ENCODE data around the gene RARG.

RARG gene

GRCh38 chr12:53231921-53232645, at the start of gene RARG:
RARG (minus strand) TSS chr12:53232209; CDS start chr12:53227545, 4,664 bp downstream.
- peak; percentile 66 for DNase-seq

- DNase-seq = no peak
Observed at GRCh38 chr12:53279888-53280498, 48.0 kb upstream of the RARG start.

GRCh38 chr12:53279283-53279869, 47.4 kb upstream of the RARG start:
- DNase-seq = no peak

- no peak for DNase-seq
Observed at GRCh38 chr12:53277981-53278380, 46.0 kb upstream of the RARG start.

- no peak for DNase-seq
Observed at GRCh38 chr12:53276511-53276910, 44.5 kb upstream of the RARG start.

- no peak for DNase-seq
Observed at GRCh38 chr12:53274445-53274844, 42.4 kb upstream of the RARG start.

GRCh38 chr12:53268630-53269562, 36.9 kb upstream of the RARG start:
- no peak for DNase-seq

GRCh38 chr12:53267999-53268629, 36.1 kb upstream of the RARG start, which contains the start of gene ESPL1:
ESPL1 (plus strand) TSS chr12:53268299; CDS start chr12:53268767, 468 bp downstream.
- DNase-seq = peak; percentile 93

- DNase-seq = peak; percentile 21
Observed at GRCh38 chr12:53267306-53267998, 35.4 kb upstream of the RARG start.

- DNase-seq = no peak
Observed at GRCh38 chr12:53265783-53266182, 33.8 kb upstream of the RARG start.

GRCh38 chr12:53259891-53260290, 27.9 kb upstream of the RARG start:
- no peak for DNase-seq

- no peak for DNase-seq
Observed at GRCh38 chr12:53258541-53259539, 26.8 kb upstream of the RARG start.

- DNase-seq = peak; percentile 26
Observed at GRCh38 chr12:53255996-53256395, 24.0 kb upstream of the RARG start.

GRCh38 chr12:53254816-53255545, 23.0 kb upstream of the RARG start:
- peak; percentile 29 for DNase-seq

- no peak for DNase-seq
Observed at GRCh38 chr12:53253298-53253697, 21.3 kb upstream of the RARG start.

GRCh38 chr12:53252349-53252916, 20.4 kb upstream of the RARG start:
- DNase-seq = peak; percentile 64

GRCh38 chr12:53251477-53252348, 19.7 kb upstream of the RARG start:
- peak; percentile 79 for DNase-seq

GRCh38 chr12:53245286-53245685, 13.3 kb upstream of the RARG start:
- DNase-seq = no peak
